ENCODE measurements around the gene AIG1.
"Not testable (repeated sequence)": the region's sequence is repeated elsewhere in the genome, so short reads cannot be mapped to it uniquely, and the experiment has no call there.

AIG1 gene

GRCh38 chr6:143299253-143300166 lies 238.8 kb downstream of the AIG1 start:
- Mint-ChIP-seq H3K4me1 (ENCODE audit: low read depth) (no peaks in the 10 kb centered on the region), H3K36me3 (ENCODE audit: low read depth) (no peaks in the 10 kb centered on the region), H3K27ac (no peak overlapping the region), H3K4me3 (no peak overlapping the region), H3K9me3 (no peaks in the 10 kb centered on the region), H3K27me3 (no peaks in the 10 kb centered on the region)
- intact Hi-C loops (cut with micrococcal nuclease), result no loop called here

GRCh38 chr6:143301188-143301587 lies 240.5 kb downstream of the AIG1 start:
- Mint-ChIP-seq H3K36me3 (ENCODE audit: low read depth) (no peaks in the 10 kb centered on the region), H3K27me3 (no peaks in the 10 kb centered on the region), H3K4me1 (ENCODE audit: low read depth) (no peaks in the 10 kb centered on the region), H3K9me3 (peaks cover 7% of the 10 kb centered on the region), H3K4me3 (no peak overlapping the region), H3K27ac (no peak overlapping the region)
- intact Hi-C loops (cut with micrococcal nuclease), result no loop called here

GRCh38 chr6:143307760-143308159 lies 247.1 kb downstream of the AIG1 start:
- peaks cover 17% of the 10 kb centered on the region for H3K9me3 Mint-ChIP-seq
- H3K27me3 Mint-ChIP-seq; H3K27ac Mint-ChIP-seq; H3K36me3 Mint-ChIP-seq (ENCODE audit: low read depth); H3K4me3 Mint-ChIP-seq; H3K4me1 Mint-ChIP-seq (ENCODE audit: low read depth); intact Hi-C loops (cut with micrococcal nuclease): not testable (repeated sequence)

- Mint-ChIP-seq H3K36me3 (ENCODE audit: low read depth) (no peaks in the 10 kb centered on the region), H3K4me3 (no peak overlapping the region), H3K27ac (no peak overlapping the region), H3K27me3 (peaks cover 1% of the 10 kb centered on the region), H3K9me3 (peaks cover 43% of the 10 kb centered on the region), H3K4me1 (ENCODE audit: low read depth) (no peaks in the 10 kb centered on the region)
- intact Hi-C loops (cut with micrococcal nuclease), result no loop called here
These were observed 252.5 kb downstream of the AIG1 start for GRCh38 chr6:143313163-143313562.

GRCh38 chr6:143321491-143322086 lies 260.9 kb downstream of the AIG1 start:
- Mint-ChIP-seq H3K36me3 (ENCODE audit: low read depth) (no peaks in the 10 kb centered on the region), H3K9me3 (peaks cover 25% of the 10 kb centered on the region), H3K27me3 (no peaks in the 10 kb centered on the region), H3K4me1 (ENCODE audit: low read depth) (no peaks in the 10 kb centered on the region), H3K27ac (no peak overlapping the region), H3K4me3 (no peak overlapping the region)
- intact Hi-C loops (cut with micrococcal nuclease), result no loop called here

GRCh38 chr6:143322386-143322785 lies 261.7 kb downstream of the AIG1 start:
- no peaks in the 10 kb centered on the region for H3K36me3 Mint-ChIP-seq (ENCODE audit: low read depth)
- peaks cover 21% of the 10 kb centered on the region for H3K9me3 Mint-ChIP-seq
- no peak overlapping the region for H3K4me3 Mint-ChIP-seq
- H3K4me1 Mint-ChIP-seq (ENCODE audit: low read depth), result no peaks in the 10 kb centered on the region
- no peak overlapping the region for H3K27ac Mint-ChIP-seq
- no peaks in the 10 kb centered on the region for H3K27me3 Mint-ChIP-seq
- intact Hi-C loops (cut with micrococcal nuclease), result no loop called here

- Mint-ChIP-seq H3K4me1 (ENCODE audit: low read depth) (no peaks in the 10 kb centered on the region), H3K9me3 (peaks cover 8% of the 10 kb centered on the region), H3K27me3 (no peaks in the 10 kb centered on the region), H3K27ac (no peak overlapping the region), H3K4me3 (no peak overlapping the region), H3K36me3 (ENCODE audit: low read depth) (no peaks in the 10 kb centered on the region)
- intact Hi-C loops (cut with micrococcal nuclease), result no loop called here
These were observed 263.2 kb downstream of the AIG1 start for GRCh38 chr6:143323729-143324470.

GRCh38 chr6:143325379-143326140 lies 264.9 kb downstream of the AIG1 start:
- no peaks in the 10 kb centered on the region for H3K9me3 Mint-ChIP-seq
- intact Hi-C loops (cut with micrococcal nuclease), result no loop called here

GRCh38 chr6:143328876-143329275 lies 268.2 kb downstream of the AIG1 start:
- H3K36me3 Mint-ChIP-seq (ENCODE audit: low read depth), result no peaks in the 10 kb centered on the region
- no peak overlapping the region for H3K27ac Mint-ChIP-seq
- H3K4me3 Mint-ChIP-seq, result no peak overlapping the region
- H3K4me1 Mint-ChIP-seq (ENCODE audit: low read depth), result no peaks in the 10 kb centered on the region
- intact Hi-C loops (cut with micrococcal nuclease), result no loop called here
- H3K9me3 Mint-ChIP-seq, result no peaks in the 10 kb centered on the region
- H3K27me3 Mint-ChIP-seq, result no peaks in the 10 kb centered on the region

More at GRCh38 chr6:143325379-143326140, 264.9 kb downstream of the AIG1 start:
- no peaks in the 10 kb centered on the region for H3K4me1 Mint-ChIP-seq (ENCODE audit: low read depth)
- H3K4me3 Mint-ChIP-seq, result no peak overlapping the region
- no peaks in the 10 kb centered on the region for H3K27me3 Mint-ChIP-seq
- no peak overlapping the region for H3K27ac Mint-ChIP-seq
- no peaks in the 10 kb centered on the region for H3K36me3 Mint-ChIP-seq (ENCODE audit: low read depth)

- intact Hi-C loops (cut with micrococcal nuclease), result no loop called here
- Mint-ChIP-seq H3K27me3 (no peaks in the 10 kb centered on the region), H3K27ac (no peak overlapping the region), H3K4me1 (ENCODE audit: low read depth) (no peaks in the 10 kb centered on the region), H3K4me3 (no peak overlapping the region), H3K36me3 (ENCODE audit: low read depth) (no peaks in the 10 kb centered on the region), H3K9me3 (no peaks in the 10 kb centered on the region)
These were observed 268.6 kb downstream of the AIG1 start for GRCh38 chr6:143329323-143329722.

- Mint-ChIP-seq H3K36me3 (ENCODE audit: low read depth) (no peaks in the 10 kb centered on the region), H3K4me3 (no peak overlapping the region), H3K9me3 (no peaks in the 10 kb centered on the region), H3K27ac (no peak overlapping the region), H3K4me1 (ENCODE audit: low read depth) (no peaks in the 10 kb centered on the region), H3K27me3 (no peaks in the 10 kb centered on the region)
- intact Hi-C loops (cut with micrococcal nuclease), result no loop called here
These were observed 270.7 kb downstream of the AIG1 start for GRCh38 chr6:143331362-143331761.

GRCh38 chr6:143332153-143332845 lies 271.6 kb downstream of the AIG1 start:
- H3K27me3 Mint-ChIP-seq, result no peaks in the 10 kb centered on the region
- intact Hi-C loops (cut with micrococcal nuclease), result no loop called here
- H3K36me3 Mint-ChIP-seq (ENCODE audit: low read depth), result peaks cover 4% of the 10 kb centered on the region
- H3K27ac Mint-ChIP-seq, result no peak overlapping the region
- H3K4me3 Mint-ChIP-seq, result no peak overlapping the region
- H3K4me1 Mint-ChIP-seq (ENCODE audit: low read depth), result no peaks in the 10 kb centered on the region
- peaks cover 5% of the 10 kb centered on the region for H3K9me3 Mint-ChIP-seq

GRCh38 chr6:143333081-143333480 lies 272.4 kb downstream of the AIG1 start:
- no peak overlapping the region for H3K4me3 Mint-ChIP-seq
- H3K4me1 Mint-ChIP-seq (ENCODE audit: low read depth), result no peaks in the 10 kb centered on the region
- H3K36me3 Mint-ChIP-seq (ENCODE audit: low read depth), result peaks cover 12% of the 10 kb centered on the region
- H3K9me3 Mint-ChIP-seq, result peaks cover 13% of the 10 kb centered on the region
- H3K27ac Mint-ChIP-seq, result no peak overlapping the region
- intact Hi-C loops (cut with micrococcal nuclease), result no loop called here
- no peaks in the 10 kb centered on the region for H3K27me3 Mint-ChIP-seq
